Activated T-helper 1 cell treated with Interleukin-2 at 50 U/mL for 16 hours (primary cell): ENCODE measurements around the gene KRTAP5-6.

Experiments
- DNase-seq: peaks from one replicate; pipeline ENCODE4 v3.0.0-alpha.2; 2020; ENCODE audit warnings: low read depth

The KRTAP5-6 gene

GRCh38 chr11:1733716-1734640, 37.0 kb downstream of the KRTAP5-6 start:
- DNase-seq = no peak

- DNase-seq = no peak
These were observed 37.7 kb downstream of the KRTAP5-6 start for GRCh38 chr11:1734641-1735081.

GRCh38 chr11:1735271-1735670, 38.3 kb downstream of the KRTAP5-6 start:
- DNase-seq = no peak

GRCh38 chr11:1736447-1736992, 39.5 kb downstream of the KRTAP5-6 start:
- DNase-seq = no peak

GRCh38 chr11:1737080-1737757, 40.2 kb downstream of the KRTAP5-6 start:
- DNase-seq = no peak

GRCh38 chr11:1738380-1738779, 41.4 kb downstream of the KRTAP5-6 start:
- no peak for DNase-seq

GRCh38 chr11:1739576-1739975, 42.6 kb downstream of the KRTAP5-6 start:
- no peak for DNase-seq

GRCh38 chr11:1740786-1741530, 44.0 kb downstream of the KRTAP5-6 start:
- DNase-seq = no peak

- DNase-seq = no peak
These were observed 44.7 kb downstream of the KRTAP5-6 start for GRCh38 chr11:1741741-1742140.

- DNase-seq = no peak
These were observed 45.4 kb downstream of the KRTAP5-6 start for GRCh38 chr11:1742371-1742770.

GRCh38 chr11:1742869-1743584, 46.0 kb downstream of the KRTAP5-6 start:
- DNase-seq = no peak

GRCh38 chr11:1743585-1744136, 46.7 kb downstream of the KRTAP5-6 start:
- DNase-seq = no peak

- DNase-seq = no peak
These were observed 47.3 kb downstream of the KRTAP5-6 start for GRCh38 chr11:1744137-1744886.

- DNase-seq = no peak
These were observed 48.1 kb downstream of the KRTAP5-6 start for GRCh38 chr11:1744891-1745700.

GRCh38 chr11:1745701-1746320, 48.8 kb downstream of the KRTAP5-6 start:
- no peak for DNase-seq

- no peak for DNase-seq
These were observed 49.5 kb downstream of the KRTAP5-6 start for GRCh38 chr11:1746511-1746931.

- DNase-seq = no peak
These were observed 50.2 kb downstream of the KRTAP5-6 start for GRCh38 chr11:1746956-1747752.
